D721Med (cell line): ENCODE data around the gene SLC22A1.
A peak's percentile ranks its signal among the peaks of the same experiment; 100 is the strongest.

ENCODE experiments used
- DNase-seq: peaks from one replicate; pipeline ENCODE4 v3.0.0; 2011; ENCODE audit warnings: low spot score; ENCODE audit not compliant: insufficient read length
- FAIRE-seq: peaks from 2 replicates; lab custom pipeline; 2011; peaks lifted over from hg19 to GRCh38; lab: Jason Lieb, UNC
- CTCF ChIP-seq: IDR thresholded peaks from 2 replicates; pipeline ENCODE4 v1.5.1; 2012; ENCODE audit warnings: mild to moderate bottlenecking, control low read depth; ENCODE audit not compliant: insufficient read depth; ENCODE audit errors: missing control alignments

SLC22A1 gene

GRCh38 chr6:160093946-160094345, 27.7 kb upstream of the SLC22A1 start:
- TF ChIP-seq CTCF = no peak
- FAIRE-seq (no peak), DNase-seq (no peak)

- no peak for TF ChIP-seq CTCF
- FAIRE-seq = no peak
- DNase-seq = no peak
Measured at GRCh38 chr6:160095146-160095845, 26.3 kb upstream of the SLC22A1 start.

GRCh38 chr6:160101277-160102205, 20.1 kb upstream of the SLC22A1 start:
- FAIRE-seq = no peak
- no peak for DNase-seq
- TF ChIP-seq CTCF = no peak

- no peak for DNase-seq
- FAIRE-seq = no peak
- no peak for TF ChIP-seq CTCF
Measured at GRCh38 chr6:160102399-160102798, 19.2 kb upstream of the SLC22A1 start.

GRCh38 chr6:160102956-160103824, 18.4 kb upstream of the SLC22A1 start:
- FAIRE-seq = no peak
- peak; percentile 38 for TF ChIP-seq CTCF
- no peak for DNase-seq

- DNase-seq = no peak
- no peak for TF ChIP-seq CTCF
- no peak for FAIRE-seq
Measured at GRCh38 chr6:160103825-160104100, 17.9 kb upstream of the SLC22A1 start.
